IMR-90 (cell line): ENCODE data around the gene ANKRD6. TPM values are rescaled to one million over a fixed set of nuclear protein-coding genes. Genes with fewer than 3 reads are reported as not detected.

Source experiments
- ATAC-seq: fragments of 200-7000 bp; cut with Tn5 transposase; 2 replicates; pipeline ENCODE4 v1.9.1; 2020; ENCODE audit warnings: low read depth, mild to moderate bottlenecking, moderate library complexity
- BruUV-seq: library from RNA; stranded (reverse); fragments of 400-500 nt; replicated peaks from 2 replicates; lab custom pipeline; 2021; lab: Mats Ljungman, UMichigan
- CTCF ChIA-PET: fragments of 300-600 bp; formaldehyde crosslinking; extraction: SDS; loops from one replicate; lab custom pipeline; 2021; ENCODE audit warnings: antibody characterized with exemption; lab: Yijun Ruan, JAX
- POLR2A ChIA-PET: fragments of 300-600 bp; sonication (Branson Sonifier 250); formaldehyde crosslinking; loops from one replicate; lab custom pipeline; 2022; ENCODE audit warnings: antibody characterized with exemption; ENCODE audit not compliant: unreplicated experiment; lab: Charles Lee
- DNase-seq: peaks from one replicate; pipeline ENCODE4 v3.0.0; 2013
- H2AFZ ChIP-seq: replicated peaks from 2 replicates; pipeline ENCODE3; 2013; ENCODE audit warnings: low read length, mild to moderate bottlenecking; ENCODE audit not compliant: poor library complexity
- H2AK5ac ChIP-seq: 2 replicates; pipeline ENCODE4 v1.6.1; 2013; ENCODE audit warnings: low read depth, low read length, inconsistent platforms
- H2AK9ac ChIP-seq: replicated peaks from 2 replicates; pipeline ENCODE3; 2013; ENCODE audit warnings: mild to moderate bottlenecking, low read depth, low read length, moderate library complexity; ENCODE audit not compliant: poor library complexity
- H2BK120ac ChIP-seq: 2 replicates; pipeline ENCODE4 v1.6.1; 2013; ENCODE audit warnings: low read depth, low read length, inconsistent platforms
- H2BK15ac ChIP-seq: 3 replicates; pipeline ENCODE4 v1.6.1; 2013; ENCODE audit warnings: low read depth, low read length, inconsistent platforms
- H2BK20ac ChIP-seq: 2 replicates; pipeline ENCODE4 v1.6.1; 2013; ENCODE audit warnings: low read depth, mild to moderate bottlenecking, inconsistent platforms, low read length, moderate library complexity
- H2BK5ac ChIP-seq: 2 replicates; pipeline ENCODE4 v1.6.1; 2013; ENCODE audit warnings: mild to moderate bottlenecking, low read depth, low read length, inconsistent platforms; ENCODE audit not compliant: poor library complexity, severe bottlenecking
- H3K14ac ChIP-seq: replicated peaks from 2 replicates; pipeline ENCODE4 v1.6.1; 2013; ENCODE audit warnings: low read depth, low read length, inconsistent platforms
- H3K18ac ChIP-seq: 2 replicates; pipeline ENCODE4 v1.6.1; 2013; ENCODE audit warnings: low read depth, low read length, control low read depth
- H3K23ac ChIP-seq: 2 replicates; pipeline ENCODE4 v1.6.1; 2013; ENCODE audit warnings: low read depth, low read length, inconsistent platforms
- H3K27ac ChIP-seq: 2 replicates; pipeline ENCODE4 v1.5.1; 2013; ENCODE audit warnings: mild to moderate bottlenecking, control low read depth, low read length; ENCODE audit not compliant: insufficient read depth
- H3K27me3 ChIP-seq: 2 replicates; pipeline ENCODE4 v1.6.1; 2013; ENCODE audit warnings: low read length; ENCODE audit not compliant: control insufficient read depth, insufficient read depth
- H3K36me3 ChIP-seq: 2 replicates; pipeline ENCODE4 v1.6.1; 2013; ENCODE audit warnings: low read length, mixed read lengths; ENCODE audit not compliant: control insufficient read depth, insufficient read depth
- H3K4ac ChIP-seq: 2 replicates; pipeline ENCODE4 v1.6.1; 2013; ENCODE audit warnings: low read depth, low read length, inconsistent platforms
- H3K4me1 ChIP-seq: 2 replicates; pipeline ENCODE4 v1.6.1; 2013; ENCODE audit warnings: low read length, mixed read lengths; ENCODE audit not compliant: control insufficient read depth, insufficient read depth
- H3K4me2 ChIP-seq: 2 replicates; pipeline ENCODE4 v1.6.1; 2013; ENCODE audit warnings: low read depth, mild to moderate bottlenecking, control low read depth, low read length, moderate library complexity
- H3K4me3 ChIP-seq: 2 replicates; pipeline ENCODE4 v1.5.1; 2013; ENCODE audit warnings: low read depth, mild to moderate bottlenecking, control low read depth, low read length, moderate library complexity; ENCODE audit not compliant: insufficient read depth
- H3K56ac ChIP-seq: 2 replicates; pipeline ENCODE4 v1.6.1; 2013; ENCODE audit warnings: low read length, inconsistent platforms; ENCODE audit not compliant: insufficient read depth; ENCODE audit errors: extremely low read depth
- H3K79me1 ChIP-seq, 2 experiments: 2 replicates each; pipeline ENCODE4 v1.6.1; 2013; ENCODE audit warnings: low read length in 2 of 2, inconsistent platforms in 1 of 2, low read depth in 1 of 2
- H3K9ac ChIP-seq: 2 replicates; pipeline ENCODE4 v1.6.1; 2013; ENCODE audit warnings: low read depth, low read length, control low read depth
- H3K9me1 ChIP-seq: 2 replicates; pipeline ENCODE4 v1.6.1; 2013; ENCODE audit warnings: low read length, inconsistent platforms; ENCODE audit not compliant: insufficient read depth
- H3K9me3 ChIP-seq: 2 replicates; pipeline ENCODE4 v1.6.1; 2013; ENCODE audit warnings: low read length; ENCODE audit not compliant: control insufficient read depth, insufficient read depth
- H4K20me1 ChIP-seq: 2 replicates; pipeline ENCODE4 v1.6.1; 2013; ENCODE audit warnings: low read length, inconsistent platforms; ENCODE audit not compliant: insufficient read depth
- H4K5ac ChIP-seq: 2 replicates; pipeline ENCODE4 v1.6.1; 2013; ENCODE audit warnings: mild to moderate bottlenecking, low read depth, low read length, control low read depth
- H4K8ac ChIP-seq, 2 experiments: 2 replicates each; pipeline ENCODE4 v1.6.1; 2013; ENCODE audit warnings: low read depth in 2 of 2, low read length in 2 of 2, control low read depth in 1 of 2, inconsistent platforms in 1 of 2
- H4K91ac ChIP-seq: 2 replicates; pipeline ENCODE4 v1.6.1; 2013; ENCODE audit warnings: low read depth, low read length, inconsistent platforms; ENCODE audit not compliant: insufficient read depth
- BHLHE40 ChIP-seq: fragments of 150-350 bp; IDR thresholded peaks from 2 replicates; pipeline ENCODE4 v1.6.1; 2016; ENCODE audit warnings: mild to moderate bottlenecking, low read depth, low read length
- CEBPB ChIP-seq: IDR thresholded peaks from 2 replicates; pipeline ENCODE4 v1.6.1; 2012; ENCODE audit warnings: low read depth, low read length, improper control_type of control experiment
- CHD1 ChIP-seq: IDR thresholded peaks from 2 replicates; pipeline ENCODE4 v1.6.1; 2012; ENCODE audit warnings: low read depth, low read length, improper control_type of control experiment
- FOS ChIP-seq: fragments of 150-350 bp; IDR thresholded peaks from 2 replicates; pipeline ENCODE4 v1.6.1; 2016; ENCODE audit warnings: low read depth, low read length
- MAFK ChIP-seq: IDR thresholded peaks from 2 replicates; pipeline ENCODE4 v1.6.1; 2012; ENCODE audit warnings: low read depth, low read length, improper control_type of control experiment
- MAZ ChIP-seq: IDR thresholded peaks from 2 replicates; pipeline ENCODE4 v1.6.1; 2012; ENCODE audit warnings: low read depth, mild to moderate bottlenecking, low read length, improper control_type of control experiment, moderate library complexity, borderline replicate concordance
- MXI1 ChIP-seq: IDR thresholded peaks from 2 replicates; pipeline ENCODE4 v1.6.1; 2012; ENCODE audit warnings: low read depth, mild to moderate bottlenecking, low read length, moderate library complexity, borderline replicate concordance
- NFE2L2 ChIP-seq: fragments of 150-350 bp; IDR thresholded peaks from 2 replicates; pipeline ENCODE4 v1.6.1; 2016; ENCODE audit warnings: low read depth, mild to moderate bottlenecking, low read length
- POLR2A ChIP-seq: IDR thresholded peaks from 2 replicates; pipeline ENCODE4 v1.6.1; 2012; ENCODE audit warnings: mild to moderate bottlenecking, low read depth, low read length
- RAD21 ChIP-seq: IDR thresholded peaks from 2 replicates; pipeline ENCODE4 v1.6.1; 2012; ENCODE audit warnings: low read length, improper control_type of control experiment
- RCOR1 ChIP-seq: IDR thresholded peaks from 2 replicates; pipeline ENCODE4 v1.6.1; 2012; ENCODE audit warnings: mild to moderate bottlenecking, low read length, improper control_type of control experiment; ENCODE audit not compliant: insufficient replicate concordance
- RFX5 ChIP-seq: IDR thresholded peaks from 2 replicates; pipeline ENCODE4 v1.8.0; 2012; ENCODE audit warnings: low read depth, mild to moderate bottlenecking, low read length, moderate library complexity
- SMC3 ChIP-seq: fragments of 150-350 bp; IDR thresholded peaks from 2 replicates; pipeline ENCODE4 v1.6.1; 2016; ENCODE audit warnings: low read depth, mild to moderate bottlenecking, antibody characterized with exemption, low read length, moderate library complexity
- WGBS, 2 experiments: methylation state at CpG; one replicate each; pipeline versions ENCODE4 v1.1.5 to v1.1.7; 2013; ENCODE audit warnings: missing lambda C conversion rate in 2 of 2; ENCODE audit not compliant: insufficient read length in 1 of 2; ENCODE audit errors: extremely low coverage in 2 of 2; 5-methylcytosine and 5-hydroxymethylcytosine counted together
- dilution Hi-C: fragments of 300-500 bp; cut with HindIII; formaldehyde crosslinking; loops from one replicate; pipeline ENCODE4 v1.14.3; 2018; ENCODE audit warnings: low sequenced_read_pairs; ENCODE audit not compliant: unreplicated experiment
- in situ Hi-C: fragments of 300-500 bp; cut with MboI; formaldehyde crosslinking; loops from 3 replicates; pipeline ENCODE4 v1.14.3; 2019; ENCODE audit warnings: low sequenced_read_pairs, inconsistent platforms, mixed read lengths
- intact Hi-C: fragments of 100-400 bp; cut with micrococcal nuclease; formaldehyde crosslinking; loops from 2 replicates; pipeline ENCODE4 v1.10.0; 2022
- polyA plus RNA-seq, 3 experiments: library from polyadenylated mRNA; depleted of rRNA; stranded (reverse); fragments of >200 nt; gene quantifications; 2 replicates each; pipeline ENCODE4 v1.2.3, GENCODE V29; 2012; ENCODE audit warnings: low replicate concordance in 1 of 3
- total RNA-seq: library from RNA; depleted of rRNA; stranded (reverse); fragments of >200 nt; gene quantifications from 2 replicates; pipeline ENCODE4 v1.2.3, GENCODE V29; 2012
- TF ChIP-seq, protein P1 (sequence below): conservative IDR thresholded peaks from 2 replicates; pipeline ENCODE4 v1.5.1; 2012; ENCODE audit warnings: mild to moderate bottlenecking, low read depth, low read length, improper control_type of control experiment
- TF ChIP-seq, protein P2 (sequence below): fragments of 150-350 bp; IDR thresholded peaks from 2 replicates; pipeline ENCODE4 v1.6.1; 2016; ENCODE audit warnings: low read depth, mild to moderate bottlenecking, low read length, moderate library complexity, borderline replicate concordance
- TF ChIP-seq, protein P3 (sequence below): fragments of 150-350 bp; IDR thresholded peaks from 2 replicates; pipeline ENCODE4 v1.6.1; 2017; ENCODE audit warnings: mild to moderate bottlenecking, antibody characterized with exemption, low read length, low read depth

Gene ANKRD6
- total and polyA plus RNA-seq, 2 of the 4 experiments (the other 2 are of a cell fraction) = 0.12 to 0.18 TPM

DNA sequence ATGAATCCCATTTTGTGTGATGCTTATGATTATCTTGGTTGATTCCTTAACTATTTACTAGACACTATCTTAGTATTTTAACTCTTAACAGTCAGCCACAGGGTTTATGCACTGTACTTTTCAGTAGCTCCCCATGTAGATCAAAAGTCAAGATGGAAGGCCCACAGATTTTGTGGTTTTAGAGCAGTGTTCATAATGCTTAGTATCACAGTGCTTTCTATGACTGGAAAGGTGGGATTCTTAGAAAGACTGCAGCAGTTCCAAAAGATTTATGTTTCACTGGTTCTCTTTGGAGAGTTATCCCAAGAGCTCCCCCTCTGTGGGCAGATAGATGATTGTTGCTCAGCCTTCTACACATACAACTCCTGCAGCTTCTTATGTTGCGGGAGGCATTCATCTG is 34.5 kb downstream of the ANKRD6 start:
- Histone ChIP-seq H2BK5ac (no peak overlapping the region), H4K20me1 (no peaks in the 10 kb centered on the region), H3K4ac (no peak overlapping the region), H3K27ac (no peak overlapping the region), H3K23ac (no peak overlapping the region), H2AK5ac (no peak overlapping the region), H3K9me3 (no peaks in the 10 kb centered on the region), H2BK120ac (no peak overlapping the region), H3K4me1 (no peaks in the 10 kb centered on the region), H3K9me1 (no peaks in the 10 kb centered on the region), H3K4me2 (no peak overlapping the region), H2BK15ac (no peak overlapping the region), H3K56ac (no peak overlapping the region), H3K18ac (no peak overlapping the region), H3K14ac (no peak overlapping the region), H3K9ac (no peak overlapping the region), H4K91ac (no peak overlapping the region), H3K36me3 (no peaks in the 10 kb centered on the region), H3K4me3 (no peak overlapping the region), H4K8ac (no peak overlapping the region), H2AK9ac (no peak overlapping the region), H3K79me1 (no peaks in the 10 kb centered on the region), H3K27me3 (no peaks in the 10 kb centered on the region), H2AFZ (no peak overlapping the region), H2BK20ac (no peak overlapping the region), H4K5ac (no peak overlapping the region)
- no TSS peak for BruUV-seq
- in situ Hi-C loops (no loop called here), intact Hi-C loops (no loop called here), dilution Hi-C loops (no loop called here)
- no CpG with 5 or more reads among the region's 1 CpG for WGBS, 2 experiments
- no peak for DNase-seq
- TF ChIP-seq FOS (no peak), MAZ (no peak), POLR2A (no peak), SMC3 (no peak), RFX5 (no peak), MXI1 (no peak), NFE2L2 (no peak), CEBPB (no peak), BHLHE40 (no peak), CHD1 (no peak), RCOR1 (no peak), RAD21 (no peak), MAFK (no peak)
- TF ChIP-seq, protein P1, sequence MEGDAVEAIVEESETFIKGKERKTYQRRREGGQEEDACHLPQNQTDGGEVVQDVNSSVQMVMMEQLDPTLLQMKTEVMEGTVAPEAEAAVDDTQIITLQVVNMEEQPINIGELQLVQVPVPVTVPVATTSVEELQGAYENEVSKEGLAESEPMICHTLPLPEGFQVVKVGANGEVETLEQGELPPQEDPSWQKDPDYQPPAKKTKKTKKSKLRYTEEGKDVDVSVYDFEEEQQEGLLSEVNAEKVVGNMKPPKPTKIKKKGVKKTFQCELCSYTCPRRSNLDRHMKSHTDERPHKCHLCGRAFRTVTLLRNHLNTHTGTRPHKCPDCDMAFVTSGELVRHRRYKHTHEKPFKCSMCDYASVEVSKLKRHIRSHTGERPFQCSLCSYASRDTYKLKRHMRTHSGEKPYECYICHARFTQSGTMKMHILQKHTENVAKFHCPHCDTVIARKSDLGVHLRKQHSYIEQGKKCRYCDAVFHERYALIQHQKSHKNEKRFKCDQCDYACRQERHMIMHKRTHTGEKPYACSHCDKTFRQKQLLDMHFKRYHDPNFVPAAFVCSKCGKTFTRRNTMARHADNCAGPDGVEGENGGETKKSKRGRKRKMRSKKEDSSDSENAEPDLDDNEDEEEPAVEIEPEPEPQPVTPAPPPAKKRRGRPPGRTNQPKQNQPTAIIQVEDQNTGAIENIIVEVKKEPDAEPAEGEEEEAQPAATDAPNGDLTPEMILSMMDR = no peak
- TF ChIP-seq, protein P2, sequence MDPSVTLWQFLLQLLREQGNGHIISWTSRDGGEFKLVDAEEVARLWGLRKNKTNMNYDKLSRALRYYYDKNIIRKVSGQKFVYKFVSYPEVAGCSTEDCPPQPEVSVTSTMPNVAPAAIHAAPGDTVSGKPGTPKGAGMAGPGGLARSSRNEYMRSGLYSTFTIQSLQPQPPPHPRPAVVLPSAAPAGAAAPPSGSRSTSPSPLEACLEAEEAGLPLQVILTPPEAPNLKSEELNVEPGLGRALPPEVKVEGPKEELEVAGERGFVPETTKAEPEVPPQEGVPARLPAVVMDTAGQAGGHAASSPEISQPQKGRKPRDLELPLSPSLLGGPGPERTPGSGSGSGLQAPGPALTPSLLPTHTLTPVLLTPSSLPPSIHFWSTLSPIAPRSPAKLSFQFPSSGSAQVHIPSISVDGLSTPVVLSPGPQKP = no peak
- TF ChIP-seq, protein P3, sequence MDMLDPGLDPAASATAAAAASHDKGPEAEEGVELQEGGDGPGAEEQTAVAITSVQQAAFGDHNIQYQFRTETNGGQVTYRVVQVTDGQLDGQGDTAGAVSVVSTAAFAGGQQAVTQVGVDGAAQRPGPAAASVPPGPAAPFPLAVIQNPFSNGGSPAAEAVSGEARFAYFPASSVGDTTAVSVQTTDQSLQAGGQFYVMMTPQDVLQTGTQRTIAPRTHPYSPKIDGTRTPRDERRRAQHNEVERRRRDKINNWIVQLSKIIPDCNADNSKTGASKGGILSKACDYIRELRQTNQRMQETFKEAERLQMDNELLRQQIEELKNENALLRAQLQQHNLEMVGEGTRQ = no peak
- ATAC-seq = no peak
- CTCF ChIA-PET = interaction anchor here (0.6 kb wide), 2 partner anchors 96 to 929 kb away, joined by 3 to 6 read pairs; no protein-coding TSS in a partner anchor
- POLR2A ChIA-PET = no interaction called here
